Epithelial cell of prostate (primary cell): Measurements from ENCODE around the gene ZHX3.

Experiments
- DNase-seq: peaks from one replicate; pipeline ENCODE4 v3.0.0-alpha.2; 2011; ENCODE audit warnings: low read depth, low spot score
- H3K27ac ChIP-seq: fragments of 450-650 bp; 2 replicates; pipeline ENCODE4 v1.5.1; 2017; ENCODE audit warnings: mild to moderate bottlenecking

ZHX3 gene

GRCh38 chr20:41177636-41178035 is 139.9 kb downstream of the ZHX3 start:
- DNase-seq = no peak
- peak overlapping the region; percentile 70 for H3K27ac ChIP-seq

- H3K27ac ChIP-seq = peak overlapping the region; percentile 70
- no peak for DNase-seq
Measured at GRCh38 chr20:41176711-41177552, 140.6 kb downstream of the ZHX3 start.

GRCh38 chr20:41175727-41176330 is 141.7 kb downstream of the ZHX3 start:
- no peak overlapping the region for H3K27ac ChIP-seq
- no peak for DNase-seq

- no peak for DNase-seq
- no peak overlapping the region for H3K27ac ChIP-seq
Measured at GRCh38 chr20:41175201-41175651, 142.3 kb downstream of the ZHX3 start.

GRCh38 chr20:41174782-41175181 is 142.7 kb downstream of the ZHX3 start:
- no peak for DNase-seq
- H3K27ac ChIP-seq = no peak overlapping the region

- H3K27ac ChIP-seq = no peak overlapping the region
- DNase-seq = no peak
Measured at GRCh38 chr20:41174373-41174772, 143.2 kb downstream of the ZHX3 start.

GRCh38 chr20:41173791-41174341 is 143.7 kb downstream of the ZHX3 start:
- DNase-seq = no peak
- H3K27ac ChIP-seq = no peak overlapping the region

GRCh38 chr20:41173161-41173721 is 144.3 kb downstream of the ZHX3 start:
- no peak overlapping the region for H3K27ac ChIP-seq

GRCh38 chr20:41172296-41173140 is 145.0 kb downstream of the ZHX3 start:
- H3K27ac ChIP-seq = peak overlapping the region; percentile 16
- DNase-seq = no peak

More at GRCh38 chr20:41173161-41173721, 144.3 kb downstream of the ZHX3 start:
- no peak for DNase-seq

- H3K27ac ChIP-seq = peak overlapping the region; percentile 16
- no peak for DNase-seq
Measured at GRCh38 chr20:41171736-41172295, 145.7 kb downstream of the ZHX3 start.

GRCh38 chr20:41170386-41171105 is 147.0 kb downstream of the ZHX3 start:
- no peak for DNase-seq
- peak overlapping the region; percentile 31 for H3K27ac ChIP-seq

- peak; percentile 73 for DNase-seq
- peak overlapping the region; percentile 31 for H3K27ac ChIP-seq
Measured at GRCh38 chr20:41169791-41170351, 147.7 kb downstream of the ZHX3 start.

- H3K27ac ChIP-seq = no peak overlapping the region
- no peak for DNase-seq
Measured at GRCh38 chr20:41169162-41169690, 148.3 kb downstream of the ZHX3 start.

- no peak overlapping the region for H3K27ac ChIP-seq
- no peak for DNase-seq
Measured at GRCh38 chr20:41168281-41169161, 149.0 kb downstream of the ZHX3 start.

GRCh38 chr20:41167481-41168253 is 149.9 kb downstream of the ZHX3 start:
- H3K27ac ChIP-seq = no peak overlapping the region

GRCh38 chr20:41167118-41167470 is 150.4 kb downstream of the ZHX3 start:
- DNase-seq = no peak
- H3K27ac ChIP-seq = no peak overlapping the region

More at GRCh38 chr20:41167481-41168253, 149.9 kb downstream of the ZHX3 start:
- DNase-seq = no peak
